Transverse colon (tissue), 3 donors: Measurements from ENCODE around the gene DCAF15.

Experiments
- CTCF ChIP-seq, 5 experiments: fragments of 200-600 bp in 3 of 5; fragments of 450-650 bp in 2 of 5; sonication (generic) in 3 of 5; IDR thresholded peaks; 1 replicate in 2 of 5; 2 replicates in 3 of 5; pipeline ENCODE4 v1.5.1; 2016 to 2017; ENCODE audit warnings: antibody characterized with exemption in 5 of 5, inconsistent platforms in 3 of 5, mild to moderate bottlenecking in 2 of 5, moderate library complexity in 1 of 5
- EP300 ChIP-seq: sonication (generic); formaldehyde crosslinking; IDR thresholded peaks from one replicate; pipeline ENCODE4 v1.6.1; 2017; ENCODE audit warnings: antibody characterized with exemption, low read depth

GRCh38 chr19:13959141-13959961 lies 7.0 kb downstream of the DCAF15 start:
- TF ChIP-seq CTCF (IDR thresholded peaks at IDR 0.05) (no peak), EP300 (no peak)
